ENCODE data around the gene CEPT1.

DNA sequence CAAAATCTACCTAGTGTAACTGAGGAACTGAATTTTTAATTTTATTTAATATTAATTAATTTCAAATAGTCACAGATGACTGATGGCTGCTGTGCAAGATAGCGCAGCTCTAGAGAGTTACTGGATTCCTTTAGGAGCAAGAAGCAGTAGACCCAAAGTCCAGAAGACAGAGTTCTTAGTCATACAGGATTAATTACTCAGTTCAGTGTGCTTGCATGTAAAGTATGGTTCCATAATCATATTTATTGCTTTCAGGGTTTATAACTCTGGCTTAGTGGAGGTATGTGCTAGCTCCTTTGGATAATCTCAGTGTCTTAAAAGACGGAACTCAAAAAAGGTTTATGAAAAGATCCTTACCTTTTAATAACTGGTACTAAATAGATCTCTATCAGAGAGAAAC lies 17.4 kb downstream of the CEPT1 start:
- no peak for TF ChIP-seq EZH2 (IDR thresholded peaks at IDR 0.05)
- no peak for TF ChIP-seq POLR2AphosphoS5 (IDR thresholded peaks at IDR 0.05; ENCODE audit: borderline replicate concordance, low read depth, low read length)

Data from SK-N-MC (cell line).